Cerebellar nuclear complex (tissue), 1 donor: ENCODE data around the gene SLC39A11.
"Not testable (repeated sequence)": the region's sequence is repeated elsewhere in the genome, so short reads cannot be mapped to it uniquely, and the experiment has no call there.

Experiments used
- DNase-seq, 2 experiments: peaks; one replicate each; lab custom pipeline; 2025; lab: John Stamatoyannopoulos, UW

Gene SLC39A11

GRCh38 chr17:72947475-72947874 is 145.0 kb downstream of the SLC39A11 start:
- DNase-seq: no peak

DNA sequence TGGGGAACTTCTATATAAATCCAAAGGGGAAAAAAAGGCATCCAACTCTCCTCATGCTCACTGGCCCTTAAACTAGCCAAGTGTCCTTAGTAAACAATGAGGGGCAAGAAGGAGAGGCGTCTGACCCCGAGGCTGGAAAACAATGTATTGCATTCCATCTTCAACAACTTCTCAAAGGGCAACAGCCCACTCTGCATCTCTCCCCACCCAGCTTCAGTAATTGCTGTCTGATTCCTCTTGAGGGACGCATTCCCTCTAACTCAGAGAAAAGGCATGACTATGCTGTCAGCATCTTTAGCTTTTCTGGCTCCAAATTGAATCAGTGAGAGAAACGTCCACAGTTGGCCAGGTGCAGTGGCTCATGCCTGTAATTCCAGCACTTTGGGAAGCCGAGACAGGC is 145.8 kb downstream of the SLC39A11 start:
- DNase-seq: no peak

DNA sequence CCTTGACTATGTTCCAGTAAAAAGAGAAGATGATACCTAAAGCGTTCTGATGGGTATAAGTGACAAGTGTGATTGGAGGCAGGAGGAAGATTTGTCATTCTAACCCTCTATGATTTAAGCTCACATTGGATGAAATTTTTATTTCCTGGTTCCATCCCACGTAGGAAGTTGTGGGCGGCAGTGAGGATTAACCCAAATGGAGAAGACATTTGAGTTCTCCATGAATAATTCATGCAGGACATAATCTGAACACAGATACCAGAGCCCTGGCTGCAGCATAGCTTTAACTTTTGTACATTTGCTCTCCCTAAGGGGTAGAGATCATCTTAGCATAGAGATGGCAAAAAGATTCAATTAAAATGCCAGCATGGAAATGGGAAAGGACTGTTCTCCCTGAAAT is 146.3 kb downstream of the SLC39A11 start:
- no peak for DNase-seq

- no peak for DNase-seq
Observed at GRCh38 chr17:72945473-72945872, 147.0 kb downstream of the SLC39A11 start.

- DNase-seq: no peak
Observed at GRCh38 chr17:72943826-72944689, 148.4 kb downstream of the SLC39A11 start.

DNA sequence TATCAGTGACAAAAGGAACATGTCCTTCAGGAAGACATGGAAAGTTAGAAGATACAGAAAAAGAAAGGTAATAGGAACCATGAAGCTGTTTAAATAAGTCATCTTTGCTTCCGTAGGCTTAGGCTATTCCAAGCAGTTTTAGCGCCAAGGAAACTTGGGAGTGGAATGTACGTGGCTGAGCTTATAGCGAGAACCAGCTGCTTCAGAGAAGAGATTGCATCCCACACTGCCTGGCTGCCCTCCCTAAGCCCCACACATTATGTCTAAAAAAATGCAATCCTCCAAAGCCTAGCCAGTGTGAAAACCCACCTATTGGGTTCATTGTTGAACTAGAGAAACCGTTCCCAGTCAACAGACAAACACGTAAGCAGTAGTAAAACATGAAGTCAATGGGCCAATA is 149.9 kb downstream of the SLC39A11 start:
- DNase-seq: no peak

GRCh38 chr17:72940496-72940895 is 152.0 kb downstream of the SLC39A11 start:
- DNase-seq: no peak

DNA sequence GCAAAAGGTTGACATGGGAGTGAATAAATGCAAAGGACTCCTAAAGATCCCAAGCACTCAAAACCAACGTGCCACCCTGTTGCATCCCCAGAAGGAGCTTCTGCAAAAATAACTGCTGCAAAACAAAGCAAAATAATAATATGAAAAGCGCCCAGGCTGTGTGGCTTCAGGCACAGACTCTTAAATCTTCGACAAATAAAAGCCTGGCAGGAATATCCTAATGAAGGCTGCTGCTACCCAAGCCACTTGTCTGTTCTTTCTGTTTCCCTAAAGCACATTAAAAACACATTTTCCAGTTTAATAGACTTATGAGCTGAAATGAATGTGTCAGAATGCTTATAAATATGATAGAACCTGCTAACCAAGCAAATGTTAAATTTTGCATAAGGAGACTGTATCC is 154.0 kb downstream of the SLC39A11 start:
- no peak for DNase-seq

DNA sequence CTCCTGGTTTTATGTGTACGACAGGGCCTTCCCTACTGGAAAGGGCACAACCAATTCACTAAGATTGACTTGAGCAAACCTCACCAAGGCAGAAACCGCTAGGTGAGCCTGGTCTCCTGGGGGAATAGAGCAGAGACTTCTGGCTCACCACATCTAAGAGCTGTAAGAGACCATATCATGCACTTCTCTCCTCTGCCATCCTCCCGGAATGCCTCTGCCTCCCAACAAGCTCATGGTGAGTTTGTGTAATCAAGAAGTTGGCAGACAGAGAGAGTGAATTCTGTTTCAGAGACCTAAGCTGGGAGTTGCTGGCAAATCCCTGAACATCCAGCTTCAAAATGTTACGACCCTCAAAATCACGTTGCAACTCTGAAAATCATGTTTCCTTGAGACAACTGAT is 154.8 kb downstream of the SLC39A11 start:
- no peak for DNase-seq

- not testable (repeated sequence) for DNase-seq
Observed at GRCh38 chr17:72937254-72937653, 155.2 kb downstream of the SLC39A11 start.

GRCh38 chr17:72935984-72936383 is 156.5 kb downstream of the SLC39A11 start:
- no peak for DNase-seq

GRCh38 chr17:72934927-72935326 is 157.6 kb downstream of the SLC39A11 start:
- no peak for DNase-seq

DNA sequence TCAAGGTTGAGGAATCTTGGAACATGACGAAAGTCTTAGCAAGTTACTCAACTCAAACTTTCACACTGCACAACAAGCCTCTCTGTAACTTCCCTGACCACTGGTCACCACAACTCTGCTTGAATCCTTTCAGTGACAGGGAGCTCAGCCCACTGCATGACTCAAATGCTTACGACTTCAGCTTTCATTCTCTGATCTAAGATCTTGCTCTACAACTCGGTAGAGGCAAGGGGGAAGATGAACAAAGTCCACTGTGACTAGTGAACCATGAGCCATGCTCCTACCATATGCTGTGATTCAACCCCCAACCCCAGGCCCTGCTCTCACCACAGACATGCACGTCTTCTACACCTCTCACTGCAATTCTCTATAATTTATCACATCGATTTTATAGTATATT is 160.9 kb downstream of the SLC39A11 start:
- no peak for DNase-seq

DNA sequence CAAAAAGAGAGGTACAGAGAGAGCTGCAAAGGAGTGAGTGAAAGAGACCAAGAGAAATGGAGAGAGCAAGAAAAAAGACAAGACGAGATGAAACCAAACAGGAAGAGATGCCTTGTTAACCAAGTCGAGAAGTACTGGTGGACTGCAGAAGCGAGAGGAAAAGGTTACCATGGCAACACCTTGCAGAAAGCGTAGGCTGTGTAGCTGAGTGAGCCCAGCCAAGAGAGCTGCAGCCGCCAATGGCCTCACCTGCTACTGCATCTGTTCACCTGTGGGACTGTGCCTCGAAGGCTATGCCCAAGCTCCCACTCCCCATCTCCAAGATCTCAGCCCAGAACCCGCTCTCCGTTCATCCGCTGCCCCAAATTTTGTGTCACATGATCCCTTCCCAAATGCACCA is 161.3 kb downstream of the SLC39A11 start:
- DNase-seq: no peak

DNA sequence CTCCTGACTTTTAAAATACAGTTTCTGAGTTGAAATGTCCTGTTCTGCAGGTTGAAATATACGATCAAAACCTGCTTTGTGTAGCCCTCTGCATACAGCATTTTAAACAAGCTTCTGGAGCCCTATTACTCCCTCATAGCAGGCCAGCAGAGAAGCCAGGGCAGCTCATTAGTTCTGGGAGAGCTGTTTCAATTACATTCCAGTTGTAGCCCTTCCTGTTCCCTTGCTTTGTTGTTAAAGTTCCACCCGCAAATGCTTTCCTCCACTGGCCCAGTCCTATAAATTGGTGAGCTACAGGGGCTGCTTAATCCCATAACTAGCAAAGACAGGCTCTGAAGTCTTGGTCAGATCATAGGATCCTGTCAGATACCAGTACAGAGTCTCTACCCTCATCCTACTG is 162.5 kb downstream of the SLC39A11 start:
- no peak for DNase-seq

GRCh38 chr17:72928454-72929136 is 163.9 kb downstream of the SLC39A11 start:
- no peak for DNase-seq

DNA sequence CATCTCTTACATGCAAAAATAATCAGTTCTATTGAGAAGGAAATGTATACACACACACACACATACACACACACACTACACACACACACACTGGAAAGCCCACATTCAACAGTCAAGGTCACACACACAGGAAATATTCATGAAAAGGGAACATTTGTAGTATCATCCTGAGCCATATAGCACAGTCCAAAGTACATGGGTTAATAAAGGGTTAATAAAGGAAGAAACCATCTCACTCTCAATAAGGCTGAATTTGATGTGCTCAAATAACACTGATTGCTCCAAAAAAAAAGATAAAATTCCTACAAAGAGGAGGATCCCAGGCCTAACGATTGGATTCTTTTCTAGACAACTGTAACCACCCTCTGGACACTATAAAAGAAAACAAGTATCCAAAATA is 164.7 kb downstream of the SLC39A11 start:
- DNase-seq: no peak

DNA sequence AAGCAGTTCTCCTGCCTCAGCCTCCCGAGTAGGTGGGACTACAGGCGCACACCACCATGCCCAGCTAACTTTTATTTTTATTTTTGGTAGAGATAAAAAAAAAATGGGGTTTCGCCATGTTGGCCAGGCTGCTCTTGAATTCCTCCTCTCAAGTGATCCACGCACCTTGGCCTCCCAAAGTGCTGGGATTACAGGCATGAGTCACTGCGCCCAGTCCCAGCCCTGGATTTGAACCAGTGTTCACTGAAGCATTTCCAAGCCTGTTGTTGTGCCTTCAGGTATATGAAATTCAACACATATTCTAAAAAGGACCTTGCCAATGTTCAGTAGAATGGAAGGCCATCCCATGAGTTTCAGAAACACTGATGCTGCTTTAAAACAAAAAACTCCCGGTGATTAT is 165.3 kb downstream of the SLC39A11 start:
- DNase-seq: no peak

- no peak for DNase-seq
Observed at GRCh38 chr17:72926171-72926570, 166.3 kb downstream of the SLC39A11 start.

DNA sequence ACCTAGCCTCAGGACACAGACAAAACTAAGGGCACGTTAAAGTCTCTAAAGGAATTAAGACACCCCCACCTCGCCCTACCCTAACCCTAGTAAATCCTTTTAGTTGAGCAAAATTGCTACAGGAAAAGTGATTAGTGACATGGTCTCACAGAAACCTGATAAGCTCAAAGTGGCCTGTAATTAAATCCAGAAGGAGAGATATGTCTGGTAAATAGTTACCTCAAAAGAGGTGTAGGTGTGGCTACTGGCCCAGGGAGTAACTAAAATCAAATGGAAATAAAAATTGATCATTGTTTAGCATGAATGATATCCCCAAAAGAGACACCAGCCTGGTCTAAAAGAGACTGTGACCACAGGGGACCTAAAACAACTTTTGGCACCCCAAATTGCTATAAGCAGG is 168.3 kb downstream of the SLC39A11 start:
- DNase-seq: no peak

- no peak for DNase-seq
Observed at GRCh38 chr17:72922219-72922618, 170.3 kb downstream of the SLC39A11 start.

- DNase-seq: no peak
Observed at GRCh38 chr17:72921347-72922054, 171.0 kb downstream of the SLC39A11 start.

DNA sequence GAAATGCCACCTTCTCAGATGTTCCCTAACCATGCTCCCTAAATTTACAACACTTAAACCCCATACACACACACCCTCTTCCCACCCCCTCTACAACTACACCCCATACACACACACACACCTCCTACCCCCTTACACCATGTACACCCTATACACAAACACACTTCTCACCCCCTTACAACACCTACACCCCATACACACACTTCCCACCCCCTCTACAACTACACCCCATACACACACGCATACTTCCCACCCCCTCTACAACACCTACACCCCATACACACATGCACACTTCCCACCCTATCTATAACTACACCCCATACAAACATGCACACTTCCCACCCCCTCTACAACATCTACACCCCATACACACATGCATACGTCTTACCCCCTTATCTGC is 172.0 kb downstream of the SLC39A11 start:
- no peak for DNase-seq
